ENCODE data around the gene ANGPTL4.
"Not testable (repeated sequence)": the region's sequence is repeated elsewhere in the genome, so short reads cannot be mapped to it uniquely, and the experiment has no call there.

ANGPTL4 gene

GRCh38 chr19:8342684-8343482 is 21.1 kb upstream of the ANGPTL4 start, which contains the start of gene KANK3:
KANK3 (minus strand) TSS chr19:8343262; CDS start chr19:8337828, 5,434 bp downstream.
- peak within 1 kb of the TSS; percentile 45 for H3K27ac ChIP-seq

GRCh38 chr19:8343483-8343844 is 20.5 kb upstream of the ANGPTL4 start:
- no peak for TF ChIP-seq CTCF (conservative IDR thresholded peaks at IDR 0.05)
- TF ChIP-seq ZFX (IDR thresholded peaks at IDR 0.05), result no peak
- H3K27ac ChIP-seq, result peak overlapping the region; percentile 45

More at GRCh38 chr19:8342684-8343482, 21.1 kb upstream of the ANGPTL4 start, which contains the start of gene KANK3:
- TF ChIP-seq ZFX (IDR thresholded peaks at IDR 0.05), result no peak
- no peak for TF ChIP-seq CTCF (conservative IDR thresholded peaks at IDR 0.05)

- H3K27ac ChIP-seq, result not testable (repeated sequence)
Observed at GRCh38 chr19:8349629-8350372, 14.2 kb upstream of the ANGPTL4 start.

GRCh38 chr19:8352134-8352827 is 11.7 kb upstream of the ANGPTL4 start:
- H3K27ac ChIP-seq, result no peak overlapping the region
- TF ChIP-seq ZFX (IDR thresholded peaks at IDR 0.05) (no peak), CTCF (conservative IDR thresholded peaks at IDR 0.05) (no peak)

- H3K27ac ChIP-seq, result not testable (repeated sequence)
Observed at GRCh38 chr19:8352845-8353244, 11.1 kb upstream of the ANGPTL4 start.

GRCh38 chr19:8355631-8356402 is 8.1 kb upstream of the ANGPTL4 start:
- no peak overlapping the region for H3K27ac ChIP-seq
- TF ChIP-seq ZFX (IDR thresholded peaks at IDR 0.05), result no peak
- no peak for TF ChIP-seq CTCF (conservative IDR thresholded peaks at IDR 0.05)

GRCh38 chr19:8357007-8357521 is 6.9 kb upstream of the ANGPTL4 start:
- H3K27ac ChIP-seq, result no peak overlapping the region
- TF ChIP-seq ZFX (IDR thresholded peaks at IDR 0.05), result no peak
- TF ChIP-seq CTCF (conservative IDR thresholded peaks at IDR 0.05), result no peak

Data from C4-2B (cell line).